Stomach (tissue), 4 donors: ENCODE results near the gene VWA8.

Experiments
- CTCF ChIP-seq, 7 experiments: fragments of 450-650 bp in 4 of 7; fragments of 200-600 bp in 3 of 7; sonication (generic) in 3 of 7; IDR thresholded peaks; one replicate each; pipeline ENCODE4 v1.5.1; 2016 to 2019; ENCODE audit warnings: antibody characterized with exemption in 7 of 7, control low read depth in 2 of 7, mild to moderate bottlenecking in 1 of 7
- EP300 ChIP-seq: sonication (generic); formaldehyde crosslinking; IDR thresholded peaks from one replicate; pipeline ENCODE4 v1.6.1; 2017; ENCODE audit warnings: antibody characterized with exemption
- POLR2A ChIP-seq, 4 donors: fragments of 450-650 bp; IDR thresholded peaks; one replicate each; pipeline ENCODE4 v1.6.1; 2016; ENCODE audit warnings: antibody characterized with exemption in 4 of 4, control low read depth in 2 of 4, mild to moderate bottlenecking in 1 of 4, moderate library complexity in 1 of 4
- POLR2AphosphoS5 ChIP-seq, 3 donors: sonication (generic); formaldehyde crosslinking; IDR thresholded peaks; one replicate each; pipeline ENCODE4 v1.6.1; 2016; ENCODE audit warnings: antibody characterized with exemption in 3 of 3

- TF ChIP-seq CTCF (IDR thresholded peaks at IDR 0.05) (no peak), POLR2AphosphoS5 (IDR thresholded peaks at IDR 0.05) (no peak), POLR2A (IDR thresholded peaks at IDR 0.05) (no peak), EP300 (no peak)
Measured at GRCh38 chr13:42000846-42001245, 39.9 kb upstream of the VWA8 start.
